IgD-negative memory B cell (primary cell): Measurements from ENCODE around the gene CRBN. TPM values are rescaled to one million over a fixed set of nuclear protein-coding genes. Genes with fewer than 3 reads are reported as not detected.
A peak's percentile ranks its signal among the peaks of the same experiment; 100 is the strongest.

ENCODE experiments used
- H3K27ac Mint-ChIP-seq, 3 donors: one replicate each; pipeline ENCODE4 v1.8.0; 2020 to 2022; ENCODE audit warnings: mild to moderate bottlenecking in 3 of 3, mixed read lengths in 3 of 3, moderate library complexity in 1 of 3
- H3K27me3 Mint-ChIP-seq: one replicate; pipeline ENCODE4 v1.8.0; 2021; ENCODE audit warnings: mixed read lengths
- H3K36me3 Mint-ChIP-seq: one replicate; pipeline ENCODE4 v1.8.0; 2020; ENCODE audit warnings: mild to moderate bottlenecking, mixed read lengths
- H3K4me1 Mint-ChIP-seq, 3 donors: one replicate each; pipeline ENCODE4 v1.8.0; 2020 to 2022; ENCODE audit warnings: mixed read lengths in 3 of 3, mild to moderate bottlenecking in 1 of 3
- H3K4me3 Mint-ChIP-seq, 4 donors: one replicate each; pipeline ENCODE4 v1.8.0; 2020 to 2022; ENCODE audit warnings: mild to moderate bottlenecking in 4 of 4, mixed read lengths in 4 of 4, moderate library complexity in 3 of 4
- H3K9me3 Mint-ChIP-seq, 3 donors: one replicate each; pipeline ENCODE4 v1.8.0; 2020 to 2021; ENCODE audit warnings: mixed read lengths in 3 of 3, mild to moderate bottlenecking in 1 of 3
- polyA plus RNA-seq: library from polyadenylated mRNA; unstranded; fragments of 300-500 nt; fragmentation: Illumina TruSeq; gene quantifications from one replicate; pipeline ENCODE4 v1.2.3, GENCODE V29; 2021

The CRBN gene
- polyA plus RNA-seq, 1 donor from 2014 or later: 113 TPM

GRCh38 chr3:3110299-3110630, 69.2 kb downstream of the CRBN start, which contains the start of gene IL5RA:
IL5RA (minus strand) TSS chr3:3110374; CDS start chr3:3104984, 5,390 bp downstream.
- peaks cover under 1% of the 10 kb centered on the region for H3K27me3 Mint-ChIP-seq
- H3K4me3 Mint-ChIP-seq: peak within 1 kb of the TSS; percentile 82 to 93 (median 86)
- peaks cover 29 to 40% (median 35%) of the 10 kb centered on the region in 3 donors for H3K4me1 Mint-ChIP-seq
- H3K27ac Mint-ChIP-seq: peak within 1 kb of the TSS; percentile 91 to 99 (median 93)
- H3K36me3 Mint-ChIP-seq: no peaks in the 10 kb centered on the region
- H3K9me3 Mint-ChIP-seq: no peaks in the 10 kb centered on the region

DNA sequence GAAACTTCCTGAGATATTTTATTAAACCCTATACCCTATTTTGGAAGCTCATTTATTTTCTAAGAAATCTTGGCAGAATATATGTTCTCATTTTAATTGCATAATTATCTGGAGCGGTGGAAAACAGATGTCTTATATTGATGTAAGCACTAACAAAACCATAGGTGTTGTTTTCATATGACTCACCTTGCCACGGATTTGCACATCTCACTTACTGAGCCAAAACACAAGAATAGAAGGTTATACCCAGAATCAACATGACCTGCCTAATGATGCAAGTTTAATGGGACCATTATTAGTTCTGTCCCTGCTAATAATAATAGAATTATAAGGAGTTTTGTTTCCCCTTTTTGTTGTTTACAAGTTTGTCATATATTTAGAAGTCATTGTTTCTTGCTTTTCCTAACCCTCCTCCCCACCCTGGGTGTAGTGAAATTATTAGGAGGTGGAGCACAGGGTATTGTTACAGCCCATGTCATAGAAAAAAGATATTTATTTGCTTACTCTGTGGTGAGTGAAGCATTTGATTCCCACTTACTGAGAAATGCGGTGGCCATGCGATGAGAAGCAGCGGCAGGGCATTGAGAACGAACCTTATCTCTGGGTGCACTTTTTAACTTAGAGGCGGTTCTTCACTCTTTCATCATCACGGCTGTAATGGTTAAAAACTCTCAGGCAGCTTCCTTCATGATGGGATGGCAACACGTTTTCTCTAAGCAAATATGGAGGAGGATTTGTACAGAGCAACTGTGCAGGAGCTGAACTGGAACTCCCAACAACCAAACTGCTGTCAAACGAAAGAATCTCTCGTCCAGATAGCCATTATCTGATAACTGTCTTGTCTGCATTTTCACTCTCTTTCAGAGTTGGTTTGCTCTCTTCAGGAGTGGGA, 69.8 kb downstream of the CRBN start:
- H3K36me3 Mint-ChIP-seq: no peaks in the 10 kb centered on the region
- peak overlapping the region; percentile 91 to 99 (median 93) for H3K27ac Mint-ChIP-seq
- no peaks in the 10 kb centered on the region for H3K9me3 Mint-ChIP-seq
- peak overlapping the region; percentile 82 to 93 (median 86) for H3K4me3 Mint-ChIP-seq
- peaks cover 34 to 41% (median 38%) of the 10 kb centered on the region in 3 donors for H3K4me1 Mint-ChIP-seq
- peaks cover 3% of the 10 kb centered on the region for H3K27me3 Mint-ChIP-seq

GRCh38 chr3:3107858-3108257, 71.6 kb downstream of the CRBN start:
- Mint-ChIP-seq H3K27ac (peak overlapping the region in 2 of 3 donors; percentile 14 to 60), H3K4me1 (peaks cover 34 to 41% (median 38%) of the 10 kb centered on the region in 3 donors), H3K36me3 (no peaks in the 10 kb centered on the region), H3K27me3 (peaks cover 3% of the 10 kb centered on the region), H3K9me3 (no peaks in the 10 kb centered on the region), H3K4me3 (peak overlapping the region in 3 of 4 donors; percentile 15 to 53 (median 44))

- peaks cover 4% of the 10 kb centered on the region for H3K27me3 Mint-ChIP-seq
- H3K9me3 Mint-ChIP-seq: no peaks in the 10 kb centered on the region
- peaks cover 34 to 45% (median 41%) of the 10 kb centered on the region in 3 donors for H3K4me1 Mint-ChIP-seq
- H3K36me3 Mint-ChIP-seq: no peaks in the 10 kb centered on the region
- H3K4me3 Mint-ChIP-seq: peak overlapping the region in 2 of 4 donors; percentile 53 to 55
- H3K27ac Mint-ChIP-seq: peak overlapping the region in 1 of 3 donors; percentile 60
Observed at GRCh38 chr3:3107181-3107580, 72.3 kb downstream of the CRBN start.

GRCh38 chr3:3105815-3106214, 73.7 kb downstream of the CRBN start:
- H3K27me3 Mint-ChIP-seq: peaks cover 4% of the 10 kb centered on the region
- no peaks in the 10 kb centered on the region for H3K9me3 Mint-ChIP-seq
- H3K4me1 Mint-ChIP-seq: peaks cover 30 to 48% (median 41%) of the 10 kb centered on the region in 3 donors
- no peaks in the 10 kb centered on the region for H3K36me3 Mint-ChIP-seq
- peak overlapping the region in 1 of 3 donors; percentile 11 for H3K27ac Mint-ChIP-seq
- peak overlapping the region in 3 of 4 donors; percentile 2 to 32 (median 6) for H3K4me3 Mint-ChIP-seq

GRCh38 chr3:3105246-3105645, 74.2 kb downstream of the CRBN start:
- peaks cover 4% of the 10 kb centered on the region for H3K27me3 Mint-ChIP-seq
- peak overlapping the region in 1 of 3 donors; percentile 20 for H3K27ac Mint-ChIP-seq
- no peaks in the 10 kb centered on the region for H3K9me3 Mint-ChIP-seq
- H3K36me3 Mint-ChIP-seq: no peaks in the 10 kb centered on the region
- H3K4me1 Mint-ChIP-seq: peaks cover 24 to 42% (median 36%) of the 10 kb centered on the region in 3 donors
- H3K4me3 Mint-ChIP-seq: peak overlapping the region in 2 of 4 donors; percentile 2 to 6

GRCh38 chr3:3102751-3103150, 76.7 kb downstream of the CRBN start:
- Mint-ChIP-seq H3K4me1 (peaks cover 16 to 38% (median 28%) of the 10 kb centered on the region in 3 donors), H3K36me3 (peaks cover 3% of the 10 kb centered on the region), H3K27ac (no peak overlapping the region), H3K27me3 (peaks cover 4% of the 10 kb centered on the region), H3K4me3 (peak overlapping the region in 1 of 4 donors; percentile 2), H3K9me3 (no peaks in the 10 kb centered on the region)

GRCh38 chr3:3101660-3102458, 77.6 kb downstream of the CRBN start:
- Mint-ChIP-seq H3K27ac (peak overlapping the region in 1 of 3 donors; percentile 45), H3K36me3 (peaks cover 3% of the 10 kb centered on the region), H3K9me3 (no peaks in the 10 kb centered on the region), H3K27me3 (peaks cover 6% of the 10 kb centered on the region), H3K4me3 (peak overlapping the region in 1 of 4 donors; percentile 30), H3K4me1 (peaks cover 15 to 41% (median 27%) of the 10 kb centered on the region in 3 donors)

Other genes with a start within 250 kb of the CRBN start
- gene IL5RA, start 69.3 kb downstream of the CRBN start, polyA plus RNA-seq: 2.8 TPM
- 21.0 TPM for gene TRNT1, start 52.8 kb downstream of the CRBN start, polyA plus RNA-seq